HG03457 (cell line): Measurements from ENCODE around the gene B9D2.
"Not testable (repeated sequence)": the region's sequence is repeated elsewhere in the genome, so short reads cannot be mapped to it uniquely, and the experiment has no call there.

Experiments used
- ATAC-seq: cut with Tn5 transposase; IDR thresholded peaks from one replicate; pipeline ENCODE4 v1.9.1; 2021; ENCODE audit warnings: moderate number of reproducible peaks; ENCODE audit not compliant: unreplicated experiment

B9D2 gene

GRCh38 chr19:41363753-41364523 is at the start of gene B9D2:
B9D2 (minus strand) TSS chr19:41364149; CDS start chr19:41363519, 630 bp downstream.
- ATAC-seq: peak; percentile 65

GRCh38 chr19:41412953-41413352 is 49.0 kb upstream of the B9D2 start:
- ATAC-seq: no peak

GRCh38 chr19:41411968-41412265 is 48.0 kb upstream of the B9D2 start:
- no peak for ATAC-seq

- ATAC-seq: no peak
These were observed 47.4 kb upstream of the B9D2 start for GRCh38 chr19:41411100-41411967.

- no peak for ATAC-seq
These were observed 46.5 kb upstream of the B9D2 start for GRCh38 chr19:41410336-41411054.

GRCh38 chr19:41409288-41409687 is 45.3 kb upstream of the B9D2 start:
- no peak for ATAC-seq

- not testable (repeated sequence) for ATAC-seq
These were observed 44.9 kb upstream of the B9D2 start for GRCh38 chr19:41408846-41409245.

GRCh38 chr19:41408256-41408655 is 44.3 kb upstream of the B9D2 start:
- no peak for ATAC-seq

GRCh38 chr19:41407271-41407670 is 43.3 kb upstream of the B9D2 start:
- ATAC-seq: no peak

- no peak for ATAC-seq
These were observed 41.8 kb upstream of the B9D2 start for GRCh38 chr19:41405776-41406175.

GRCh38 chr19:41403181-41403970 is 39.4 kb upstream of the B9D2 start:
- ATAC-seq: no peak

GRCh38 chr19:41402010-41402409 is 38.1 kb upstream of the B9D2 start:
- no peak for ATAC-seq

- no peak for ATAC-seq
These were observed 37.5 kb upstream of the B9D2 start for GRCh38 chr19:41401483-41401882.

GRCh38 chr19:41399525-41399924 is 35.6 kb upstream of the B9D2 start:
- no peak for ATAC-seq

- ATAC-seq: no peak
These were observed 35.1 kb upstream of the B9D2 start for GRCh38 chr19:41399091-41399490.

GRCh38 chr19:41398598-41398997 is 34.6 kb upstream of the B9D2 start:
- ATAC-seq: no peak

GRCh38 chr19:41398050-41398418 is 34.1 kb upstream of the B9D2 start:
- ATAC-seq: no peak

GRCh38 chr19:41397086-41398049 is 33.4 kb upstream of the B9D2 start, which contains the start of the genes BCKDHA and EXOSC5:
BCKDHA (plus strand) TSS chr19:41397818; CDS start chr19:41397828, 10 bp downstream.
EXOSC5 (minus strand) TSS chr19:41397359; CDS start chr19:41397328, 31 bp downstream.
- ATAC-seq: peak; percentile 64

- no peak for ATAC-seq
These were observed 31.4 kb upstream of the B9D2 start for GRCh38 chr19:41395355-41395754.
